Endothelial cell of umbilical vein (primary cell): Measurements from ENCODE around the gene NAT10. TPM values are rescaled to one million over a fixed set of nuclear protein-coding genes. Genes with fewer than 3 reads are reported as not detected.

Source experiments
- BruUV-seq: library from RNA; stranded (reverse); fragments of 400-500 nt; replicated peaks from 2 replicates; lab custom pipeline; 2021; lab: Mats Ljungman, UMichigan
- CTCF ChIA-PET: fragments of 300-600, 350-600 bp; sonication (Branson Sonifier 250); formaldehyde crosslinking; loops from one replicate; lab custom pipeline; 2021; ENCODE audit warnings: antibody characterized with exemption, inconsistent platforms; lab: Charles Lee
- POLR2A ChIA-PET: fragments of 300-600, 350-600 bp; sonication (Branson Sonifier 250); formaldehyde crosslinking; loops from one replicate; lab custom pipeline; 2021; ENCODE audit warnings: antibody characterized with exemption, inconsistent platforms; lab: Charles Lee
- DNase-seq: peaks from one replicate; pipeline ENCODE4 v3.0.0-alpha.2; 2011; ENCODE audit warnings: low read depth, low spot score
- FAIRE-seq: peaks from 2 replicates; lab custom pipeline; 2011; peaks lifted over from hg19 to GRCh38; lab: Jason Lieb, UNC
- H2AFZ ChIP-seq: 2 replicates; pipeline ENCODE4 v1.6.0; 2012; ENCODE audit warnings: low read depth, low read length, control low read depth, inconsistent platforms
- H3K27ac ChIP-seq: 2 replicates; pipeline ENCODE4 v1.5.1; 2011; ENCODE audit warnings: low read depth, mild to moderate bottlenecking, control low read depth, low read length, moderate library complexity; ENCODE audit not compliant: insufficient read depth
- H3K27me3 ChIP-seq, 2 experiments: 2 replicates each; pipeline versions ENCODE4 v1.6.0 to v1.6.1; 2011; ENCODE audit warnings: low read length in 2 of 2, mixed read lengths in 1 of 2; ENCODE audit not compliant: control insufficient read depth in 2 of 2, insufficient read depth in 2 of 2
- H3K36me3 ChIP-seq, 2 experiments: 2 replicates in 1 of 2; 3 replicates in 1 of 2; pipeline ENCODE4 v1.5.1; 2011; ENCODE audit warnings: low read length in 2 of 2, mild to moderate bottlenecking in 1 of 2, moderate library complexity in 1 of 2; ENCODE audit not compliant: control insufficient read depth in 2 of 2, insufficient read depth in 2 of 2; ENCODE audit errors: extremely low read depth in 1 of 2
- H3K4me1 ChIP-seq: 3 replicates; pipeline ENCODE4 v1.5.1; 2011; ENCODE audit warnings: mild to moderate bottlenecking, low read length; ENCODE audit not compliant: control insufficient read depth, insufficient read depth; ENCODE audit errors: extremely low read depth
- H3K4me2 ChIP-seq: 2 replicates; pipeline ENCODE4 v1.6.1; 2011; ENCODE audit warnings: low read length, control low read depth, mixed read lengths; ENCODE audit not compliant: insufficient read depth
- H3K4me3 ChIP-seq, 3 experiments: fragments of 200-600 bp in 1 of 3; sonication (generic), shearing (Covaris generic) in 1 of 3; replicated peaks in 1 of 3; 2 replicates each; pipeline ENCODE4 v1.5.1; 2011 to 2016; ENCODE audit warnings: control low read depth in 3 of 3, low read length in 3 of 3, mild to moderate bottlenecking in 2 of 3, inconsistent platforms in 1 of 3, low read depth in 1 of 3, moderate library complexity in 1 of 3; ENCODE audit not compliant: insufficient read depth in 1 of 3
- H3K79me2 ChIP-seq: 2 replicates; pipeline ENCODE4 v1.6.0; 2012; ENCODE audit warnings: low read length, inconsistent platforms; ENCODE audit not compliant: control insufficient read depth, insufficient read depth
- H3K9ac ChIP-seq: replicated peaks from 2 replicates; pipeline ENCODE3; 2011; ENCODE audit warnings: low read length, control low read depth; ENCODE audit not compliant: insufficient read depth; ENCODE audit errors: extremely low read depth
- H3K9me1 ChIP-seq: replicated peaks from 3 replicates; pipeline ENCODE4 v1.6.0; 2011; ENCODE audit warnings: mild to moderate bottlenecking, low read length; ENCODE audit not compliant: control insufficient read depth, insufficient read depth; ENCODE audit errors: extremely low read depth
- H3K9me3 ChIP-seq: replicated peaks from 2 replicates; pipeline ENCODE4 v1.5.1; 2012; ENCODE audit warnings: low read length, inconsistent platforms; ENCODE audit not compliant: control insufficient read depth, insufficient read depth
- H4K20me1 ChIP-seq: replicated peaks from 2 replicates; pipeline ENCODE3; 2011; ENCODE audit warnings: mild to moderate bottlenecking, low read length; ENCODE audit not compliant: control insufficient read depth, insufficient read depth; ENCODE audit errors: extremely low read depth
- EZH2 ChIP-seq: IDR thresholded peaks from 2 replicates; pipeline ENCODE4 v1.6.1; 2012; ENCODE audit warnings: borderline replicate concordance, low read depth, mild to moderate bottlenecking, moderate library complexity, low read length, inconsistent platforms; ENCODE audit not compliant: severe bottlenecking
- FOS ChIP-seq: IDR thresholded peaks from 2 replicates; pipeline ENCODE4 v1.6.1; 2011; ENCODE audit warnings: mild to moderate bottlenecking, low read length, moderate library complexity, borderline replicate concordance; ENCODE audit not compliant: insufficient read depth
- GATA2 ChIP-seq: IDR thresholded peaks from 2 replicates; pipeline ENCODE4 v1.7.0; 2011; ENCODE audit warnings: low read depth, mild to moderate bottlenecking, moderate library complexity, mixed read lengths, low read length; ENCODE audit not compliant: insufficient read length, insufficient read depth
- JUN ChIP-seq: IDR thresholded peaks from 2 replicates; pipeline ENCODE4 v1.6.1; 2011; ENCODE audit warnings: borderline replicate concordance, low read depth; ENCODE audit not compliant: insufficient read length, insufficient read depth
- MAX ChIP-seq: IDR thresholded peaks from 2 replicates; pipeline ENCODE4 v1.6.1; 2011; ENCODE audit not compliant: insufficient read depth, insufficient read length
- MYC ChIP-seq: IDR thresholded peaks from one replicate; pipeline ENCODE4 v1.6.1; 2011; ENCODE audit warnings: mild to moderate bottlenecking, low read depth, low read length
- POLR2A ChIP-seq: IDR thresholded peaks from 2 replicates; pipeline ENCODE4 v1.6.1; 2012; ENCODE audit warnings: low read depth, mild to moderate bottlenecking, control low read depth, low read length
- POLR2AphosphoS5 ChIP-seq: IDR thresholded peaks from 2 replicates; pipeline ENCODE4 v1.6.1; 2012; ENCODE audit warnings: low read depth, mild to moderate bottlenecking, control low read depth, low read length, moderate library complexity; ENCODE audit not compliant: insufficient read depth
- dilution Hi-C: fragments of 300-500 bp; cut with MboI; formaldehyde crosslinking; loops from one replicate; pipeline ENCODE4 v1.15.0; 2019; ENCODE audit warnings: low sequenced_read_pairs; ENCODE audit not compliant: extremely low pct_ligation_motif_present
- intact Hi-C: fragments of 100-400 bp; cut with micrococcal nuclease; formaldehyde crosslinking; loops from one replicate; pipeline ENCODE4 v1.10.0; 2022
- polyA plus RNA-seq, 4 experiments: library from polyadenylated mRNA; depleted of rRNA in 3 of 4; stranded (reverse) in 3 of 4; unstranded in 1 of 4; fragments of >200 nt; gene quantifications; 2 replicates each; pipeline versions ENCODE4 v1.2.1 to v1.2.3, GENCODE V29; 2011 to 2012; ENCODE audit warnings: missing spikeins in 1 of 4
- total RNA-seq: library from RNA; stranded (reverse); gene quantifications from 2 replicates; pipeline ENCODE4 v1.2.3, GENCODE V29; 2021
- TF ChIP-seq, protein P1 (sequence below), 2 donors: IDR thresholded peaks; 1 replicate in 1 of 2; 2 replicates in 1 of 2; pipeline ENCODE4 v1.5.1; 2011; ENCODE audit warnings: low read length in 2 of 2, mild to moderate bottlenecking in 2 of 2, moderate library complexity in 2 of 2, control low read depth in 1 of 2, inconsistent platforms in 1 of 2, low read depth in 1 of 2; ENCODE audit not compliant: insufficient read depth in 1 of 2; ENCODE audit errors: extremely low read depth in 1 of 2

Gene NAT10
- total and polyA plus RNA-seq, 2 donors (not counting 3 experiments of a cell fraction or from before 2014, with no cell fraction given), result 32.0 to 57.6 TPM

- H3K27ac ChIP-seq, result no peak overlapping the region
- H3K4me3 ChIP-seq, result no peak overlapping the region
- intact Hi-C loops (no loop called here), dilution Hi-C loops (no loop called here)
- H3K4me2 ChIP-seq, result no peak overlapping the region
- BruUV-seq, result no TSS peak
- H3K9ac ChIP-seq, result no peak overlapping the region
- H3K9me3 ChIP-seq, result no peaks in the 10 kb centered on the region
- H3K9me1 ChIP-seq, result no peaks in the 10 kb centered on the region
- POLR2A ChIA-PET, result no interaction called here
- no peaks in the 10 kb centered on the region for H3K79me2 ChIP-seq
- H3K27me3 ChIP-seq, result no peaks in the 10 kb centered on the region
- peaks cover 22 to 24% of the 10 kb centered on the region in 2 experiments for H3K36me3 ChIP-seq
- FAIRE-seq, result no peak
- no peaks in the 10 kb centered on the region for H3K4me1 ChIP-seq
- TF ChIP-seq, protein P1, sequence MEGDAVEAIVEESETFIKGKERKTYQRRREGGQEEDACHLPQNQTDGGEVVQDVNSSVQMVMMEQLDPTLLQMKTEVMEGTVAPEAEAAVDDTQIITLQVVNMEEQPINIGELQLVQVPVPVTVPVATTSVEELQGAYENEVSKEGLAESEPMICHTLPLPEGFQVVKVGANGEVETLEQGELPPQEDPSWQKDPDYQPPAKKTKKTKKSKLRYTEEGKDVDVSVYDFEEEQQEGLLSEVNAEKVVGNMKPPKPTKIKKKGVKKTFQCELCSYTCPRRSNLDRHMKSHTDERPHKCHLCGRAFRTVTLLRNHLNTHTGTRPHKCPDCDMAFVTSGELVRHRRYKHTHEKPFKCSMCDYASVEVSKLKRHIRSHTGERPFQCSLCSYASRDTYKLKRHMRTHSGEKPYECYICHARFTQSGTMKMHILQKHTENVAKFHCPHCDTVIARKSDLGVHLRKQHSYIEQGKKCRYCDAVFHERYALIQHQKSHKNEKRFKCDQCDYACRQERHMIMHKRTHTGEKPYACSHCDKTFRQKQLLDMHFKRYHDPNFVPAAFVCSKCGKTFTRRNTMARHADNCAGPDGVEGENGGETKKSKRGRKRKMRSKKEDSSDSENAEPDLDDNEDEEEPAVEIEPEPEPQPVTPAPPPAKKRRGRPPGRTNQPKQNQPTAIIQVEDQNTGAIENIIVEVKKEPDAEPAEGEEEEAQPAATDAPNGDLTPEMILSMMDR (IDR thresholded peaks at IDR 0.05; ENCODE audit: extremely low read depth in 1 of 2, insufficient read depth in 1 of 2, low read depth in 1 of 2, low read length in 2 of 2), result no peak
- TF ChIP-seq MAX, result no peak
- no peak for TF ChIP-seq EZH2
- CTCF ChIA-PET, result no interaction called here
- H2AFZ ChIP-seq, result no peak overlapping the region
- no peaks in the 10 kb centered on the region for H4K20me1 ChIP-seq
- DNase-seq, result no peak
These were observed 23.4 kb downstream of the NAT10 start for GRCh38 chr11:34128824-34129223.

DNA sequence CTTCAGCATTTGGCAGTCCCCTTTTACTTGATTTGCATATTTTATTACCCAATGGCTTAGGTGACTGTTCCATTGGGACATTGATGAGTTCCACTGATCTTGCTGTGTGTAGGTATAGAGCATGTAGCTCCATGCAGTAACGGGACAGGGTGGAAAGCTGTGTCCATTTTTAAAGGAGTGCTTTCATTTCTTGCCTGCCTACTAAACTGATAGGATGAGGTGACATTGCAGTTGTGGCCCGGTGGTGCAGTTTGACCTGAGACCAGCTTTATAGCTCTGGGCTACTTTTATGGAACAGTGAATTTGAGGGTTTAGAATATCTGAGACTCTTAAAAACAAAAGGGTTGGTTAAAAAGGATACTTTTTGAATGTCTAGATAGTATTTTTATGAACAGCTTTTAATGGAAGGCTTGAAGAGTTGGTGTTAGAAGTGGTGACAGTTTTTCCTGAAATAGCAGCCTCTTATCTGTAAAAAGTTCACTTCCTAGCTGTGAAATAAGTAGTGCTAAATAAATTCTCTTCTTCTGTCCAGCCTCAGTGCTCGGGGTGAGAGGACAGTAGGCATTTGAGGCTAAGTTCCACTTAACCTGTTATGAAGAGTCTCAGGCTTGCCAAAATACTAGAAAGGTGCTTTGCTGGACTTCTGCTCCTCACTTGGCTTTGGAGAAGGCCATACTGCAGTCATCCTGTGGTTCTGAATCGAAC lies 27.0 kb downstream of the NAT10 start:
- Histone ChIP-seq H3K79me2 (no peaks in the 10 kb centered on the region), H3K27me3 (no peaks in the 10 kb centered on the region), H3K4me2 (no peak overlapping the region), H3K9me3 (no peaks in the 10 kb centered on the region), H3K4me1 (no peaks in the 10 kb centered on the region), H4K20me1 (no peaks in the 10 kb centered on the region), H2AFZ (no peak overlapping the region), H3K4me3 (no peak overlapping the region), H3K27ac (no peak overlapping the region), H3K36me3 (peaks cover 10 to 36% of the 10 kb centered on the region in 2 experiments), H3K9me1 (no peaks in the 10 kb centered on the region), H3K9ac (no peak overlapping the region)
- DNase-seq (no peak), FAIRE-seq (no peak)
- intact Hi-C loops (no loop called here), dilution Hi-C loops (no loop called here)
- ChIA-PET POLR2A (no interaction called here), CTCF (no interaction called here)
- no TSS peak for BruUV-seq
- TF ChIP-seq FOS (no peak), POLR2AphosphoS5 (no peak), JUN (no peak), EZH2 (no peak), MYC (no peak), POLR2A (no peak), MAX (no peak), GATA2 (no peak)
- TF ChIP-seq, protein P1 (IDR thresholded peaks at IDR 0.05; ENCODE audit: extremely low read depth in 1 of 2, insufficient read depth in 1 of 2, low read depth in 1 of 2, low read length in 2 of 2), result no peak
